ENCODE measurements around the gene DNM3.
"Not testable (repeated sequence)": the region's sequence is repeated elsewhere in the genome, so short reads cannot be mapped to it uniquely, and the experiment has no call there.

Gene DNM3

DNA sequence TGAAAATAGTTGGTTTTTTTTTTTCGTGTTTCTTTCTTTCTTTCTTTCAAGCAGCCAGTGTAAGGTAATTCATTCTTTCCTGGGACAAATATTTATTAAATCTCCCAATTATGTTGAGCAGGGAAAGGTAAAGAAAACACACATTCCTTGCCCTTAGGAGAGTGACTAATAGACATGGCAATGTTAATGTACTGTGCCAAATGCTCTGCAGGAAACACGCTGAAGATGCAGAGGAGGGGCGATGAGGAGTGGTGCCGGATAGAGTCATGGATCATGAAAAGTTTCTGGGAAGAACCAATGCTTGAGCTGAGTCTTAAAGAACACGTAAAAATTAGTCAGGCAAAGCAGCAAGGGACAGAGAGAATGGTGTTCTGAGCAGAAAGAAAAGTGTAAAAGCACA is 199.2 kb downstream of the DNM3 start:
- Histone ChIP-seq H3K4me2 (no peak overlapping the region), H3K27ac (no peak overlapping the region), H3K9ac (no peak overlapping the region)

DNA sequence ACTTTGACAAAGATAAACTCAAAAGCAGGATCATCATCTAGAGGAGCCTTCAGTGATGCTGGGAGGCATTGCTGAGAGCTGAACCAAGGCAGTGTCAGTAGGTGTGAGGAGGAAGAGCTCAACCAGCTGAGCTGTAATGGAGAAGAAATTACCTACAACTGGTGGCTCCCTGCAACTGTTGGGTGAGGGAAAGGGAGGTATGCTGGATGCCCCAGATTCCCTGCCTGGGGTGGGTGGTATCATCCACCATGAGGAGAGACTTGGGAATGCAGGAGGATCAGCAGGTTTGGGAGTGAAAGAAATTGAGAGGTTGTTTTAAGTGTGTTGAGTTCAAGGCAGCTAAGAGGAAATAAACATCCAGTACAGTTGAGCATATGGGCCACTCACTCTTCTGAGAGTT is 199.8 kb downstream of the DNM3 start:
- Histone ChIP-seq H3K9ac (no peak overlapping the region), H3K9me3 (no peaks in the 10 kb centered on the region), H3K4me3 (no peak overlapping the region), H3K36me3 (no peaks in the 10 kb centered on the region), H3K27ac (no peak overlapping the region), H3K27me3 (no peaks in the 10 kb centered on the region), H3K4me1 (0 out of 2 replicates have a peak, but pooled peaks cover 5% of the 10 kb centered on the region), H3K4me2 (no peak overlapping the region), H4K20me1 (no peaks in the 10 kb centered on the region)
- TF ChIP-seq Cebpa-rat (IDR thresholded peaks at IDR 0.05) = no peak

More for the DNA sequence above, 199.2 kb downstream of the DNM3 start:
- Histone ChIP-seq H4K20me1 (no peaks in the 10 kb centered on the region), H3K36me3 (no peaks in the 10 kb centered on the region), H3K4me3 (no peak overlapping the region), H3K9me3 (no peaks in the 10 kb centered on the region), H3K27me3 (no peaks in the 10 kb centered on the region), H3K4me1 (0 out of 2 replicates have a peak, but pooled peaks cover 5% of the 10 kb centered on the region)
- TF ChIP-seq Cebpa-rat (IDR thresholded peaks at IDR 0.05) = no peak

DNA sequence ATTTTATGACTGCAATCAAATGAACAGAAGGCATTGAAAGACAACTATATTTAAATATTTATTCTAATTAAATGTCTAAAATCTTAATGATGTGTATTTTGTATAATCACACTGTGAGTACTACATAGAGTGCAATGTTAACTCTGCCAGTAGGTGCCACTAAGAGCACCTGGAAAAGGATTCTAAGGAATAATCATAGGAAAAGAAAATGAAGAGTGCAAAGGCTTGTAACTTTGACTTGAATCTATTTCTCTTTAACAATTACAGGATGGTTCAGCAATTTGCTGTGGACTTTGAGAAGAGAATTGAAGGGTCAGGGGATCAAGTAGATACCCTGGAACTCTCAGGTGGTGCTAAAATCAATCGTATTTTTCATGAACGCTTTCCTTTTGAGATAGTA is 200.4 kb downstream of the DNM3 start:
- no peaks in the 10 kb centered on the region for H3K27me3 ChIP-seq
- no peak for TF ChIP-seq Cebpa-rat (IDR thresholded peaks at IDR 0.05)
- H3K4me2 ChIP-seq = no peak overlapping the region
- no peaks in the 10 kb centered on the region for H3K9me3 ChIP-seq
- H3K4me3 ChIP-seq = no peak overlapping the region
- no peaks in the 10 kb centered on the region for H3K36me3 ChIP-seq
- 0 out of 2 replicates have a peak, but pooled peaks cover 5% of the 10 kb centered on the region for H3K4me1 ChIP-seq
- H3K9ac ChIP-seq = no peak overlapping the region
- no peak overlapping the region for H3K27ac ChIP-seq
- no peaks in the 10 kb centered on the region for H4K20me1 ChIP-seq

DNA sequence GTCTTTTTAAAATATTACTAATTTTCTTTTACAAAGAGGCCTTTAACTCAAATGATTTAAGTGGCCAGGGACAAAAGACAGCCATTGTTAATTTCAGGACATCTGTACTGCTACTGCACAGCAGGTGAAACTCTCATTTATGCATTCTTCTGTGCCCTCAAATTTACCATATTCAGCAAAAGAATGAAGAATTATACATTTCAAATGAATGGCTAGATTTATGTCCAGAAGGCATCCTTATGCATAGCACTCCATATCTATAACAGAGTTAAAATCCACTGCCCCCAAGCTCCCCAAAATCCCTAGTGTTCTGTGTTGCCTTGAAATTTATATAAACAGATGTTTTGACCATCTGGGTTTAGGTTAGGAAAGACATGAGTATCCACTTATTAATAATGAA is 202.6 kb downstream of the DNM3 start:
- TF ChIP-seq Cebpa-rat (IDR thresholded peaks at IDR 0.05) = no peak
- Histone ChIP-seq H3K36me3 (no peaks in the 10 kb centered on the region), H3K4me2 (no peak overlapping the region)

DNA sequence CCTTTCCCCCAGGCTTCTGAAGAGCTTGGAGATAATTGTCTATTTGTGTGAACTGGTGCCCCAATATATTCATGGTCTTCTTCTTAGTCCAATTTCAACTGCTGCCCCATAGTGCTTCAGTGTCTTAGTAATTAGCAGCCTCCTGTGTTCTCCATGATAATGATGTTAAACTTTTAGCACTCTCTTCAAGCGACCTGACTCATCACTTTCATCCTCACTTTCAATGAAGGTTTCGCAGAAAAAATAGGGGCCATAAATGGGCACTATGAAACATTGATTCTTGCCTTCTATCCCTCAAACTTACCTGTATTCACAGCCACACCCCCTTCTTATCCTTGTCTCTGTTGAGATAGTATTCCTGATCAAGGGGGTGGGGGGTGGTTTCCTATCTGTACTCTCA is 210.6 kb downstream of the DNM3 start:
- H3K27ac ChIP-seq = no peak overlapping the region
- no peak overlapping the region for H3K4me2 ChIP-seq
- TF ChIP-seq Cebpa-rat (IDR thresholded peaks at IDR 0.05) = no peak
- no peaks in the 10 kb centered on the region for H3K9me3 ChIP-seq
- no peaks in the 10 kb centered on the region for H3K36me3 ChIP-seq
- H4K20me1 ChIP-seq = no peaks in the 10 kb centered on the region
- no peak overlapping the region for H3K4me3 ChIP-seq
- no peak overlapping the region for H3K9ac ChIP-seq
- no peaks in the 10 kb centered on the region for H3K27me3 ChIP-seq
- H3K4me1 ChIP-seq = no peaks in the 10 kb centered on the region

More for the DNA sequence above, 202.6 kb downstream of the DNM3 start:
- no peaks in the 10 kb centered on the region for H3K9me3 ChIP-seq
- no peak overlapping the region for H3K4me3 ChIP-seq
- no peak overlapping the region for H3K9ac ChIP-seq
- no peaks in the 10 kb centered on the region for H3K27me3 ChIP-seq
- no peaks in the 10 kb centered on the region for H4K20me1 ChIP-seq
- no peak overlapping the region for H3K27ac ChIP-seq
- 0 out of 2 replicates have a peak, but pooled peaks cover 5% of the 10 kb centered on the region for H3K4me1 ChIP-seq

DNA sequence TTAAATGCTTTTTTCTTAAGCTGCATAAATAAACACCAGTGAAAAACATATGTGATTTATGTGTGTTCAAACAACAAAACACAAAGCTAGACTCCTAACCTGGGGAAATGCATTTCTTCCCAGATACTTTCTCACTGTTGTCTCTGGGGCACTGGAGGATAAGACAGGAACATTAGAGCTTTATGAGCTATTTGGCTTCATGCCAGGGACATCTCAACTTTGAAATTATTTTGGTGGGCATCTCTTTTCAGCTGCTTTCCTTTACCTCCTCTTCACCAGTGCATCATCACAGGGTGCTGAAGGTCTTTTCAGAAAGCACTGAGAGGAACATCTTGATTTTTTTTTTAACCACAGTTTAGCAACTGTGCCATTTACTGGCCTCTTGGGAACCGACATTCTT is 212.9 kb downstream of the DNM3 start:
- Histone ChIP-seq H3K4me1 (no peaks in the 10 kb centered on the region), H3K36me3 (no peaks in the 10 kb centered on the region), H3K4me2 (no peak overlapping the region), H3K27ac (no peak overlapping the region), H3K9me3 (no peaks in the 10 kb centered on the region), H3K4me3 (no peak overlapping the region), H3K9ac (no peak overlapping the region), H4K20me1 (no peaks in the 10 kb centered on the region), H3K27me3 (no peaks in the 10 kb centered on the region)
- no peak for TF ChIP-seq Cebpa-rat (IDR thresholded peaks at IDR 0.05)

DNA sequence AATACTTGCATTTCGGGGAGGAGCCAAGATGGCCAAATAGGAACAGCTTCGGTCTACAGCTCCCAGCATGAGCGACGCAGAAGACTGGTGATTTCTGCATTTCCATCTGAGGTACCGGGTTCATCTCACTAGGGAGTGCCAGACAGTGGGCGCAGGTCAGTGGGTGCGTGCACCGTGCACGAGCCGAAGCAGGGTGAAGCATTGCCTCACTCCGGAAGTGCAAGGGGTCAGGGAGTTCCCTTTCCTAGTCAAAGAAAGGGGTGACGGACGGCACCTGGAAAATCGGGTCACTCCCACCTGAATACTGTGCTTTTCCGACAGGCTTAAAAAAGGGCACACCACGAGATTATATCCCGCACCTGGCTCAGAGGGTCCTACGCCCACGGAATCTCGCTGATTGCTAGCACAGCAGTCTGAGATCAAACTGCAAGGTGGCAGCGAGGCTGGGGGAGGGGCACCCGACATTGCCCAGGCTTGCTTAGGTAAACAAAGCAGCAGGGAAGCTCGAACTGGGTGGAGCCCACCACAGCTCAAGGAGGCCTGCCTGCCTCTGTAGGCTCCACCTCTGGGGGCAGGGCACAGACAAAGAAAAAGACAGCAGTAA is 214.6 kb downstream of the DNM3 start:
- not testable (repeated sequence) for H3K4me1 ChIP-seq, H3K9me3 ChIP-seq, H4K20me1 ChIP-seq, H3K27me3 ChIP-seq, H3K27ac ChIP-seq, H3K9ac ChIP-seq, H3K36me3 ChIP-seq, H3K4me3 ChIP-seq, H3K4me2 ChIP-seq

DNA sequence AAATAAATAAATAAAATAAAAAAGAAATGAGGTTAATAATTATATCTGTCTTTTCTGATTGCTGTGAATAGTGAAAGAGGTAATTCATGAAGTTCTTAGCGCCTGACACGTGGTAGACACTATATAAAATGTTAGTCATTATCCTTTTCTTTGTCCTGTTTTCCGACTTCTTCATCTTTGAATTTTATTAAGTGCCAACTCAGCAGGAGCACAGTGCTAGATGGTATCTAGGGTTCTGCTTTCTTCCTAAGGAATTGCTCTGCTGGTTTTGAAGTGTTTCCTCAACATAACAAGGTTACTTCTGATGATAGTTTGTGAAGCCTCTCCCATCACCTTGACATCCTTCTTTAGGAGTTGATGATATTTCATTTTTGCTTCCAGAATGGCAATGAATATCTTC is 227.0 kb downstream of the DNM3 start:
- Histone ChIP-seq H3K9me3 (no peaks in the 10 kb centered on the region), H3K27me3 (no peaks in the 10 kb centered on the region), H3K36me3 (no peaks in the 10 kb centered on the region), H3K4me1 (no peaks in the 10 kb centered on the region), H4K20me1 (no peaks in the 10 kb centered on the region), H3K27ac (no peak overlapping the region), H3K4me2 (no peak overlapping the region), H3K4me3 (no peak overlapping the region), H3K9ac (no peak overlapping the region)
- no peak for TF ChIP-seq Cebpa-rat (IDR thresholded peaks at IDR 0.05)

DNA sequence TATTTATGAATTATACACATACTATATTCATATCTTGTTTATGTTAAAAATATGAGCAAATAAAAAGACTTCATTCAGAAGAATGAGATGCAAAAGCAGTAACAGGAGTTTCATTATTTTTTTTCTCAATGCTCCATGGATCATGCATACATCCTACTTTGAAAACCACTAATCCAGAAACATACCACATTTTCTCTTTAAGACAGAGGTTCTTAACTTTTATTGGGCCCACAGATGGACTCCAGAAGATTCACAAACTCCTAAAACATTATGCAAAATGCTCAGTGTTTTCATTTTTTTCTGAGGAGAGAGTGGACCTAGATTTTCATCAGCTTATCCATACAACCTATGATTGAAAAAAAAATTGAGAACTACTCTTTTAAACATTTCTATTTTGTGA is 227.8 kb downstream of the DNM3 start:
- Histone ChIP-seq H4K20me1 (no peaks in the 10 kb centered on the region), H3K4me2 (no peak overlapping the region), H3K9ac (no peak overlapping the region), H3K27me3 (no peaks in the 10 kb centered on the region), H3K36me3 (no peaks in the 10 kb centered on the region), H3K9me3 (no peaks in the 10 kb centered on the region), H3K4me1 (no peaks in the 10 kb centered on the region), H3K4me3 (no peak overlapping the region), H3K27ac (no peak overlapping the region)
- TF ChIP-seq Cebpa-rat (IDR thresholded peaks at IDR 0.05) = no peak

DNA sequence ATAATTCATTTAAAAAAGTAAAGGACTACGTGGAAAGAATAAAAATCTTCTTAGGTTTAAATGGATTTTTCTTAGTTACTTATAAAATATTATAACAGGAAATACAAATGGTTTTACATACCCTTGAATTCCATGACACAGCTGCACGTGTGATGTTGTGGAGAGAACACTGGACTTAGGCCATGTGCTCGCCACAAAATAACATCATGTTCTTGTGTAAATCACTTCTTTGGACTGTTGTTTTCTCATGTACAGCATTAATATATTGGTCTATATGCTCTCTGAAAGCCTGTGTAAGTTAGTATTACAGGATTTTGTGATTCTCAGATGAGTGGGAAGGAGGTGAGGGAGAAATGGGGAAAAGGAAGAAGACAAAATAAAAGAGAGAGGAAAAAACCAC is 228.2 kb downstream of the DNM3 start:
- Histone ChIP-seq H3K27ac (no peak overlapping the region), H3K9me3 (no peaks in the 10 kb centered on the region), H3K4me3 (no peak overlapping the region), H3K4me1 (no peaks in the 10 kb centered on the region), H3K9ac (no peak overlapping the region), H3K4me2 (no peak overlapping the region), H4K20me1 (no peaks in the 10 kb centered on the region), H3K36me3 (no peaks in the 10 kb centered on the region), H3K27me3 (no peaks in the 10 kb centered on the region)
- no peak for TF ChIP-seq Cebpa-rat (IDR thresholded peaks at IDR 0.05)

DNA sequence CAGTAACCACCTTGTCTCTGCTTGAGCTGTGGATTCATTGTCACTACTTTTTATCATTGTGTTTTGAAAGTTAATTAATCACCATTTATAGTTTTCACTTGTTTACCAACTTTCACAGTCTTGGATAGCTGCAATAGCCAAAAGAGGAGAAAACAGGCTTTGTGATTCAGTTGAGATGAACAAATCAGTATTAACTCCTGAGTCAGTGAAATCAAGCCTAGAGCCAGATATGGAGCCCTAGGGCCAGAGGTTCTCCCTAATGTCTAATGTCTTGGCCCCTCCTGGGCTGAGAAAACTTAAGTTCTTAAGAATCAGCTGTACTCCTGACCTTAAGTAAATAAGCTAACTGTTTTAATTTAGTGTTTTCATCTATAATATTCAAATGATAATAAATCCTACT is 228.8 kb downstream of the DNM3 start:
- TF ChIP-seq Cebpa-rat (IDR thresholded peaks at IDR 0.05) = no peak
- H3K9me3 ChIP-seq = no peaks in the 10 kb centered on the region
- H3K27ac ChIP-seq = no peak overlapping the region
- no peak overlapping the region for H3K4me2 ChIP-seq
- H3K27me3 ChIP-seq = no peaks in the 10 kb centered on the region
- no peaks in the 10 kb centered on the region for H4K20me1 ChIP-seq
- H3K36me3 ChIP-seq = no peaks in the 10 kb centered on the region
- no peak overlapping the region for H3K9ac ChIP-seq
- no peak overlapping the region for H3K4me3 ChIP-seq
- no peaks in the 10 kb centered on the region for H3K4me1 ChIP-seq

All from BLaER1 (cell line).